Activated naive CD4-positive, alpha-beta T cell treated with anti-CD3 and anti-CD28 coated beads, Interleukin-2, amount 50 U/mL, for 24 hours (primary cell): ENCODE data around the gene ATG101.
A peak's percentile ranks its signal among the peaks of the same experiment; 100 is the strongest.

Experiments used
- H3K27ac Mint-ChIP-seq: one replicate; pipeline ENCODE4 v1.8.0; 2021; ENCODE audit warnings: mild to moderate bottlenecking, mixed read lengths
- H3K27me3 Mint-ChIP-seq: one replicate; pipeline ENCODE4 v1.8.0; 2021; ENCODE audit warnings: mixed read lengths
- H3K36me3 Mint-ChIP-seq: one replicate; pipeline ENCODE4 v1.8.0; 2021; ENCODE audit warnings: mixed read lengths
- H3K4me1 Mint-ChIP-seq: one replicate; pipeline ENCODE4 v1.8.0; 2021; ENCODE audit warnings: mixed read lengths
- H3K4me3 Mint-ChIP-seq: one replicate; pipeline ENCODE4 v1.8.0; 2021; ENCODE audit warnings: mild to moderate bottlenecking, mixed read lengths
- H3K9me3 Mint-ChIP-seq: one replicate; pipeline ENCODE4 v1.8.0; 2021; ENCODE audit warnings: mixed read lengths

The ATG101 gene

GRCh38 chr12:52069327-52070184, at the start of gene ATG101:
ATG101 (plus strand) TSS chr12:52069978; CDS start chr12:52073651, 3,673 bp downstream.
- Mint-ChIP-seq H3K4me1 (peaks cover 47% of the 10 kb centered on the region), H3K4me3 (peak within 1 kb of the TSS; percentile 98), H3K36me3 (peaks cover 9% of the 10 kb centered on the region), H3K9me3 (no peaks in the 10 kb centered on the region), H3K27ac (peak within 1 kb of the TSS; percentile 99), H3K27me3 (no peaks in the 10 kb centered on the region)

GRCh38 chr12:52020539-52021336, 49.0 kb upstream of the ATG101 start:
- no peaks in the 10 kb centered on the region for H3K9me3 Mint-ChIP-seq
- H3K4me1 Mint-ChIP-seq = peaks cover 38% of the 10 kb centered on the region
- H3K27ac Mint-ChIP-seq = peak overlapping the region; percentile 52
- H3K4me3 Mint-ChIP-seq = no peak overlapping the region
- no peaks in the 10 kb centered on the region for H3K27me3 Mint-ChIP-seq
- H3K36me3 Mint-ChIP-seq = no peaks in the 10 kb centered on the region

GRCh38 chr12:52022841-52023181, 47.0 kb upstream of the ATG101 start:
- no peak overlapping the region for H3K27ac Mint-ChIP-seq
- H3K36me3 Mint-ChIP-seq = no peaks in the 10 kb centered on the region

GRCh38 chr12:52023182-52023975, 46.4 kb upstream of the ATG101 start:
- Mint-ChIP-seq H3K4me3 (peak overlapping the region; percentile 87), H3K36me3 (no peaks in the 10 kb centered on the region), H3K4me1 (peaks cover 42% of the 10 kb centered on the region), H3K27ac (peak overlapping the region; percentile 52), H3K27me3 (no peaks in the 10 kb centered on the region), H3K9me3 (no peaks in the 10 kb centered on the region)

More at GRCh38 chr12:52022841-52023181, 47.0 kb upstream of the ATG101 start:
- Mint-ChIP-seq H3K4me1 (peaks cover 42% of the 10 kb centered on the region), H3K9me3 (no peaks in the 10 kb centered on the region), H3K27me3 (no peaks in the 10 kb centered on the region), H3K4me3 (peak overlapping the region; percentile 65)

- Mint-ChIP-seq H3K27ac (peak overlapping the region; percentile 95), H3K9me3 (no peaks in the 10 kb centered on the region), H3K36me3 (no peaks in the 10 kb centered on the region), H3K27me3 (no peaks in the 10 kb centered on the region), H3K4me1 (peaks cover 42% of the 10 kb centered on the region), H3K4me3 (peak overlapping the region; percentile 87)
Observed at GRCh38 chr12:52023976-52024688, 45.6 kb upstream of the ATG101 start.

GRCh38 chr12:52024845-52025230, 44.9 kb upstream of the ATG101 start:
- H3K27ac Mint-ChIP-seq = peak overlapping the region; percentile 95
- no peaks in the 10 kb centered on the region for H3K27me3 Mint-ChIP-seq
- peak overlapping the region; percentile 87 for H3K4me3 Mint-ChIP-seq
- H3K9me3 Mint-ChIP-seq = no peaks in the 10 kb centered on the region
- H3K36me3 Mint-ChIP-seq = no peaks in the 10 kb centered on the region
- H3K4me1 Mint-ChIP-seq = peaks cover 42% of the 10 kb centered on the region

- H3K27ac Mint-ChIP-seq = no peak overlapping the region
- H3K9me3 Mint-ChIP-seq = no peaks in the 10 kb centered on the region
- H3K36me3 Mint-ChIP-seq = no peaks in the 10 kb centered on the region
- no peak overlapping the region for H3K4me3 Mint-ChIP-seq
- H3K4me1 Mint-ChIP-seq = peaks cover 28% of the 10 kb centered on the region
- no peaks in the 10 kb centered on the region for H3K27me3 Mint-ChIP-seq
Observed at GRCh38 chr12:52026263-52026662, 43.5 kb upstream of the ATG101 start.

- no peaks in the 10 kb centered on the region for H3K27me3 Mint-ChIP-seq
Observed at GRCh38 chr12:52027085-52027843, 42.5 kb upstream of the ATG101 start.

GRCh38 chr12:52029685-52030084, 40.1 kb upstream of the ATG101 start:
- peaks cover 37% of the 10 kb centered on the region for H3K4me1 Mint-ChIP-seq
- no peak overlapping the region for H3K27ac Mint-ChIP-seq
- H3K36me3 Mint-ChIP-seq = no peaks in the 10 kb centered on the region
- H3K9me3 Mint-ChIP-seq = no peaks in the 10 kb centered on the region
- H3K27me3 Mint-ChIP-seq = no peaks in the 10 kb centered on the region
- H3K4me3 Mint-ChIP-seq = no peak overlapping the region

More at GRCh38 chr12:52027085-52027843, 42.5 kb upstream of the ATG101 start:
- H3K4me3 Mint-ChIP-seq = no peak overlapping the region
- H3K9me3 Mint-ChIP-seq = no peaks in the 10 kb centered on the region
- no peaks in the 10 kb centered on the region for H3K36me3 Mint-ChIP-seq
- H3K4me1 Mint-ChIP-seq = peaks cover 33% of the 10 kb centered on the region
- H3K27ac Mint-ChIP-seq = no peak overlapping the region

GRCh38 chr12:52032446-52032803, 37.4 kb upstream of the ATG101 start:
- peak overlapping the region; percentile 83 for H3K27ac Mint-ChIP-seq
- peaks cover 40% of the 10 kb centered on the region for H3K4me1 Mint-ChIP-seq
- H3K4me3 Mint-ChIP-seq = peak overlapping the region; percentile 80

GRCh38 chr12:52032804-52033445, 36.9 kb upstream of the ATG101 start:
- peaks cover 40% of the 10 kb centered on the region for H3K4me1 Mint-ChIP-seq

More at GRCh38 chr12:52032446-52032803, 37.4 kb upstream of the ATG101 start:
- no peaks in the 10 kb centered on the region for H3K36me3 Mint-ChIP-seq
- no peaks in the 10 kb centered on the region for H3K27me3 Mint-ChIP-seq
- H3K9me3 Mint-ChIP-seq = no peaks in the 10 kb centered on the region

GRCh38 chr12:52033446-52034140, 36.2 kb upstream of the ATG101 start:
- Mint-ChIP-seq H3K4me1 (peaks cover 46% of the 10 kb centered on the region), H3K27me3 (no peaks in the 10 kb centered on the region), H3K9me3 (no peaks in the 10 kb centered on the region), H3K27ac (peak overlapping the region; percentile 30), H3K4me3 (peak overlapping the region; percentile 80), H3K36me3 (no peaks in the 10 kb centered on the region)

More at GRCh38 chr12:52032804-52033445, 36.9 kb upstream of the ATG101 start:
- H3K9me3 Mint-ChIP-seq = no peaks in the 10 kb centered on the region
- H3K27me3 Mint-ChIP-seq = no peaks in the 10 kb centered on the region
- H3K27ac Mint-ChIP-seq = peak overlapping the region; percentile 83
- peak overlapping the region; percentile 80 for H3K4me3 Mint-ChIP-seq
- H3K36me3 Mint-ChIP-seq = no peaks in the 10 kb centered on the region

GRCh38 chr12:52035190-52035589, 34.6 kb upstream of the ATG101 start:
- Mint-ChIP-seq H3K9me3 (no peaks in the 10 kb centered on the region), H3K27ac (peak overlapping the region; percentile 72)

More at GRCh38 chr12:52035190-52035589, 34.6 kb upstream of the ATG101 start:
- Mint-ChIP-seq H3K4me3 (peak overlapping the region; percentile 76), H3K4me1 (peaks cover 62% of the 10 kb centered on the region), H3K27me3 (no peaks in the 10 kb centered on the region), H3K36me3 (no peaks in the 10 kb centered on the region)
